GM18526 (cell line): ENCODE measurements around the gene CALML3.

Experiments
- POLR2A ChIP-seq: IDR thresholded peaks from 3 replicates; pipeline ENCODE4 v1.6.1; 2011; ENCODE audit not compliant: insufficient read length; ENCODE audit errors: extremely low read depth

Gene CALML3

GRCh38 chr10:5570979-5571810, 46.4 kb downstream of the CALML3 start:
- no peak for TF ChIP-seq POLR2A

DNA sequence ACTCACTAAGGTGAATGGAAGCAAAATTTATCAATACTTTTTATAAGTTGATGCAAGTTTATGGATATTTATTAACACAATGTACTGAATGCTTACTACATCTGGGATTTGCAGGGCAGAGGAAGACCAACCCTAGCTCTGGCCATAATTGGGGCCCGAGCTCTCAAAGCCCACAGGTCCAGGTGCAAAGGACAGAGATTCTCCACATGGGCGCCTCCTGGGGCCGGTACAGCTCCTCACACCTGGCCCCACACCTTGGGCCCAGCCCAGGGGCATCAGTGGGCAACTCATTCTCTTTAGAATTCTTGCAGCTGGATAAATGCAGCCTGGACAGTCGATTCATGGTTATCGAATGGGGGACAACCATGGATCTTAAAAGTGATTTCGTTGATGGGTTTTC, 47.1 kb downstream of the CALML3 start:
- no peak for TF ChIP-seq POLR2A

GRCh38 chr10:5573319-5573950, 48.7 kb downstream of the CALML3 start:
- no peak for TF ChIP-seq POLR2A

DNA sequence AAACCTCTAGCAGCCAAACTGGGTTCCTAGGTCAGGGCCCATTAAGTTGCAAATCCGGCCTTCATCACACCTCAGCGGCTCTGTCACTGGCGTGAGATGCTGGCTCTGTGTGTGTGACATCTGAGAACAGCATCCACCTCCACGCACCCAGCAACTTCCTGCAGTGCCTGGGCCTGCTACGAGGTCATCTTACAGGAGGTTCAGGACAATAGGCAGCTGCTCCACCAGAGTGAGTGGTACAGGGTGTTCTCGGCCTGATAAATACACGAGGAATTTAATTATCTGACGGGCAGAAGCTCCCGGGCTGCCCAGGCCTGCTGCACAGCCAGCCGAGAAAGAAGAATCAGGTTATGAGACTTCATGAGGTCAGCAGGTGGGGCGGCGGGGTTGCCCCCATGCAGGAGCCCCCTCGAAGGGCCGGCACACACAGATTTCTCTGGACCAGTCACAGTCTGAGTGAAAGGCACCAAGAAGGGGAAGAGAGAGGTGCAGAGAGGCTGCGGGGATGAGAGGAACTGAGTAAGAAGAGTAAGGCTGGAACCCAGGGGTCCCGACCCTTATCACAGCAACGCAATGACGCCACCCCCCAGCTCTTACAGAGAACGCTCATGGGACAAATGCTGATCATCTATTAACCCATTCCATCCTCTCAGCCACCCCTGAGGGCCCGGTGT, 49.3 kb downstream of the CALML3 start:
- TF ChIP-seq POLR2A, result no peak

GRCh38 chr10:5574642-5575131, 49.9 kb downstream of the CALML3 start:
- TF ChIP-seq POLR2A, result no peak

GRCh38 chr10:5575144-5575481, 50.4 kb downstream of the CALML3 start:
- no peak for TF ChIP-seq POLR2A

DNA sequence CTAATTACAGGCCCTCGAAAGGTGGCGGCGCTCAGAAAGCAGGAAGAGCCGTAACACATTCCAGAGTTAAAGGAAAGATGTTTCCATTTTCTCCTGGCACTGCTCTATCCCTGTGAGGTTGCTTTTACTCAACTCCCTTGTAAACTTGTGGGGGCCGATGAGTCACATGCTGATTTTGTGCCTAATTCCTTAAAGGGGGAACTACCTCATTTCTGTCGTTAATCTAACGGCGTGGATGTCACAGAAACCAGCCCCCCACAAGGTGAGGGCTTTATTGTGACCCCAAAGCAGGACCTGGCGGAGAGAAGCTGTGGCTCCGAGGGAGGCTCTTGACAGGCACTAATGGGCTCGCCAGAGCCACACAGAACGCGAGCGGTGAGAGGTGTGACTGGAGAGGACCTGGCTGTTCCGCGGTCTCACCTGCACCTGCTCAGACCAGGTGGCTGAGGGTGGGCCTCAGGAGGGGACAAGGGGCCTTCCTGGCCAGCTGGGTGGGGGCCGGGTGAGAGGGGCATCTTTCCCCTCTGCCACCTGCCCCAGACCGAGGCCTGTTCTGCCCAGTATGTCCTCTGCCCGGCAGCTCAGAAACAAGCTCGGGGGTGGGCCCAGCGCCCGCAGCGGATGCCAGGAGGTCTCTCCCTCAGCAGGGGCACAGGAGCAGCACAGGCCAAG, 50.9 kb downstream of the CALML3 start:
- TF ChIP-seq POLR2A, result no peak

DNA sequence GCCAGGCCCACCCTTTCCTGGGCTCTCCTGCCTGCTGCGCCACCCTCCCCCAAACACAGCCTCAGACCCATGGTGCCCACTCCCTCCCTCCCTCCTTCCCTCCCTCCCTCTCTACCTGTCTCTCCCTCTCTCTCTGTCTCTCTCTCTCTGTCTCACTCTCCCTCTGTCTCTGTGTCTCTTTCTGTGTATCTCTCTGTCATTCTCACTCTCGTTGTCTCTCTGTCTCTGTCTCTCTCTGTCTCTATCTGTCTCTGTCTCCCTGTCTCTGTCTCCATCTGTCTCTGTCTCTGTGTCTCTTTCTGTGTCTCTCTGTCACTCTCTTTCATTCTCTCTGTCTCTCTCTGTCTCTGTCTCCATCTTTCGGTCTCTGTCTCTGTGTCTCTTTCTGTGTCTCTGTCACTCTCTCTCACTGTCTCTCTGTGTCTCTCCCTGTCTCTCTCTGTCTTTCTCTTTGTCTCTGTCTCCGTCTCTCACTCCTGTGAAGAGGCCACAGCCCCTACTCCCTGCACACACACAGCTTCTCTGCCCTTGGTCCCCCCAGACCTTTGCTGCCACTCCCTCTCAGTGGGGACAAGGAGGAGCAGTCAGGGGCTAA, 51.5 kb downstream of the CALML3 start:
- TF ChIP-seq POLR2A, result no peak
